Activated T-cell treated with anti-CD3 and anti-CD28 coated beads, Interleukin-2, amount 50 U/mL, for 1 hour (primary cell): ENCODE results near the gene MLKL.
A peak's percentile ranks its signal among the peaks of the same experiment; 100 is the strongest.
"Not testable (repeated sequence)": the region's sequence is repeated elsewhere in the genome, so short reads cannot be mapped to it uniquely, and the experiment has no call there.

ENCODE experiments used
- DNase-seq: peaks from one replicate; pipeline ENCODE4 v3.0.0-alpha.2; 2020

Gene MLKL

DNA sequence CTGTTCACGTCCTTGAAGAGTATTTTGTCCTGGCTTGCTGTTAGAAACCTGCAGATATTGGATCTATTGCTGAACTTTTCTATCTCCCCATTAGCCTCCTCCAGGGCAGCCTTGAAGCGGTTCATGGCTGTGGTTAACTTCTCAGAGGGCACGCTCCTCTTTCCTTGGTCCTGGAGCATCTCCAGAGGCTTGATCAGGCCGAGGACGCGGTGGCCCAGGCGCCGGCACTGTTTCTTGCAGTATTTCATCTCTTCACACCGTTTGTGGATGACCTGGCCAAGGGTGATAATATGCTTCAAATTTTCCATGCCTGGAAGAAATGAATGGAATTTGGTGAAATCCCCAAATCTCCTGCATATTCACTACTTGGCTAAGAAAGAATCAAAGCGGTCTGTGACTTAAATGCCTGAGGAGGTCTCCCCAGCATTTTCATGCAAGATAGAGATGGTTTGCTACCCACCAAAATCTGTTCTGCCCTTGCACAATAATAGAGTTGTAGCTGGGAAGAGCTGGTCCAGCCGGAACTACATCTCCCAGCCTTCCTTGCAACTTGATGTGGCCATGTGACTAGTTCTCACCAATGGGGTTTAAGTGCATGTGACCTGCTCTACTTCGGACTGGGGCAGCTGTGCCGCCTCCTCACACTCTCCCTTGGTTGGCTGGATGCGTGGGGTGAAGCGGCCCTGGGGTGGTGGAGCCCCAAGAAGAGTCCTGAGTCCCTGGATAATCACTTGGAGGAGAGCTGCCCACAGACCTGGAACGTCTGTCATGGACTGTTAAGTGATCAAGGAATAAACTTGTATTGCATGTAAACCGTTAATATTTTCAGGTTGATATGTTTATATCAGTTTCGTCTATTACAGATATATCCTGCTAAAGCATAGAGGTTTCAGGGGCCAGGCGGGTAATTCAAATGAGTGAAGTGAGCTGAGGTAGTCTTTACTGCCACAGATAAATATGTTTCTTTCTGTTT is 4.9 kb downstream of the MLKL start:
- peak; percentile 54 for DNase-seq

DNA sequence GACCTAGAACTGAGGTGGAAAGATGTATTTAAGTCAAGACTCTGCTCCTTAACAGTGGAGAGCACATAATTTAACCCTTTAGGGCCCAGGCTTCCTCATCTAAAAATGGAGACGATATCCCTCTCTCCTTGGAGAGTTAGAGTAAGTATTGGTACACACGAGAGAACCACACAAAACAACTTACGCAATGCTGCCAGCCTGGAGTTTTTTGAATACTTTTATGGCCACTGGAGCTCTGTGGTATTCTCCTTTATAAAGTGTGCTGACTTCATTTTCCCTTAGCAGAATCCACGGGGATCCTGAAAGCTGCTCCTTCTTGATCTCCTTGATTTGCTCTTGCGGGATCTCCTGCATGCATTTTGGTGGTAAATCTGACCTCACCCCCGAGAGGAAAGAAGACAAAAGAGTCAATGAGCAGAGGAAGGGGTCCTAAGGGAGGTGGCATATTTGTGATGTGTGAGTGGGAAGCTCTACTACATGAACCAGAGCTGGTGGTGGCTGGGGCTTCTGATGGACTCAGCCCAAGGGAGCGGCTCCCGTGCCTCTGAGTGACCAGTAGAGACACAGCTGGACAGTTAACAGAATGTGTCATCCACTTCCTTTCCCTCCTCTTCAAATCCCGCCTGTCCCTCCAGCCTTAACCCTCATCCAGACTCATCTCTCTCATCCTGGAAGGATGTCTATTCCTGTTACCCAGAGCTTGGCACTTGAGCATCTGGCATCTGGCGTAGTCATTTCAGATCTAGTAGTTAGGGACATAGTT is 9.4 kb downstream of the MLKL start:
- no peak for DNase-seq

DNA sequence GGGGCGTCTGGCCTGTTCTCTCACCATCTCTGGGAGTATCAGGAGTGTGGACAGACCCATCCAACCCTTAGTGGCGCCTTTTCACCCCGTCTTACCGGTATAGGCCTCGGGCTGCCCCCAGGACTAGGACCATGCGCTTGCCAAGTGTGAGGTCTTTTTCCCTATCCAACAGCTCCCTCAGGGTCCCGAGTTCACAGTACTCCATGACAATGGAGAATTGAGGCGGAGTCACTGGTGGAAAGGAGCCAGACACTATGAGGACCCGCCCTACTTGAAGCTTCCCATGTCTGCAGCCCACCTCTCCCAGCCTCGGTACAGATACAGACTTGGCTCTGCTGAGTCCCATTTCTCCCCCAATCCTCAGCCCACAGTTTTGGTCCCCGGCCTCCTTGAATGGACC is 18.1 kb downstream of the MLKL start:
- no peak for DNase-seq

- no peak for DNase-seq
Observed at GRCh38 chr16:74680681-74681080, 20.0 kb downstream of the MLKL start.

DNA sequence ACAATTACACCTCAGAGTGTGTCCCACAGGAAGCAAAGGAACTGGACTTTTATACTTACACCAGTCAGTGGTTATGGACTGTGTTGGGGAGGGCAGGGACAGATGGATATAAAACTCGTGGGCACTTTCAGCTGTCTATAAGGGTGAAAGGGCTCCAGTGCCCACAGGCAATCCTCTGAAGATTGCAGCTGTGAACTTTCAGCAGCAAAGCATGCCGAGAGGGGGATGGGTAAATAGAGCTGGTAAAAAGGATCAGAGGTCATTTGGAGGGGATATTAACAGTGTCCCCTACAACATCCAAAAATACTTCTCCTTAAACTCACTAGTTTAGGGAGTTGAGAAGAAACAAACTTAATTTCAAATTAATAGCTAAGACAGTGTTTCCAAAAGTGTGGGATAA is 20.7 kb downstream of the MLKL start:
- no peak for DNase-seq

GRCh38 chr16:74677868-74678267 is 22.8 kb downstream of the MLKL start:
- no peak for DNase-seq

DNA sequence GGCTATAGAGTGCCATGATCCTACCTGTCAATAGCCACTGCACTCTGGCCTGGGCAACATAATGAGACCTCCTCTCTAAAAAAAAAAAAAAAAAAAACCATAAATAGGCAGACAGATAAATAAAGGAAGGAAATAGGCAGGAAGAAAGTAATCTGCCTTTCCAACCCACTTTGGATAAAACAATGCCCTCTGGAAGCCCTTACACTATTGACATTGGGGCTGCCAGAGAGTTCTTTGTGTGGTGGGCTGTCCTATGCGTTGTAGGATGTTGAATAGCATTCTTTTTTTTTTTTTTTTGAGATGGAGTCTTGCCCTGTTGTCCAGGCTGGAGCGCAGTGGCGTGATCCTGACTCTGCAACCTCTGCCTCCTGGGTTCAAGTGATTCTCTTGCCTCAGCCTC is 26.8 kb downstream of the MLKL start:
- no peak for DNase-seq

GRCh38 chr16:74668877-74669276 is 31.8 kb downstream of the MLKL start:
- not testable (repeated sequence) for DNase-seq

GRCh38 chr16:74667255-74667700 is 33.4 kb downstream of the MLKL start:
- peak; percentile 39 for DNase-seq

- peak; percentile 90 for DNase-seq
Observed at GRCh38 chr16:74666425-74667254, 34.0 kb downstream of the MLKL start, which contains the start of gene RFWD3. Gene RFWD3, minus strand, starts transcription at chr16:74666877. Its CDS starts 5,428 bp downstream, at chr16:74661449.

- no peak for DNase-seq
Observed at GRCh38 chr16:74666010-74666421, 34.6 kb downstream of the MLKL start.

DNA sequence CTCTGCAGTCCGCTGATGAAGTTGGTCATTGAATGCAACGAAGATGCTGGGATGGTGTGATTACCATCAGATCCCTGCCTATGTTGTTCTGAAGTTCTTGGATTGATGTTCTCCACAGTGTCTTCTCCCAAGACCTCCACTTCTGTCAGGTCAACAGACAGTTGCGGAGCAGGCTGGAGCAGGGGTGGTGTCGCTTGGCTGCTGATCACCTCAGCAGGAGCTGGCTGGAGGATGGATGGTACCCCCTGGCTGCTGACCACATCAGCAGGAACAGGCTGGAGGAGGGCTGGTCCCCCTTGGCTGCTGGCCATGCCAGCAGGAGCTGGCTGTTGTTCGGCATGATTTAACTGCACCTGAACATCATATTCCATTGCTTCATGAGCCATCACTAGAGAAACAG is 39.6 kb downstream of the MLKL start:
- DNase-seq: no peak

DNA sequence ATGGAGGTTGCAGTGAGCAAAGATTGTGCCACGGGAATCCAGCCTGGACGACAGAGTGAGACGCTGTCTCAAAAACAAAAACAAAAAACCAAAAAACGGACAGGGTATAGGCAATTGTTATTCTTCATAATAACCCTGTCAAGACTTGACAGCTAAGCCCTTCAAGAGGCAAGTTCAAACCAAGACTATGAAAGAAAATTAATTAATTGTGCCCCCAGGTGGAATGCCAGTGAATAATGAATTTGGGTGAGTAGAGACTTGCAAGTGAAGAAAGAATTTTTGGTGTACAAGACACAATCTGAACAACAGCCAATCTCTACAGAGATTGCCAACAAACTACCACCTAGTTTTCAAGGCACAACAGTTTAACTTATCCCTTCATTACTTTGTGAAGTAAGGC is 40.3 kb downstream of the MLKL start:
- DNase-seq: no peak

DNA sequence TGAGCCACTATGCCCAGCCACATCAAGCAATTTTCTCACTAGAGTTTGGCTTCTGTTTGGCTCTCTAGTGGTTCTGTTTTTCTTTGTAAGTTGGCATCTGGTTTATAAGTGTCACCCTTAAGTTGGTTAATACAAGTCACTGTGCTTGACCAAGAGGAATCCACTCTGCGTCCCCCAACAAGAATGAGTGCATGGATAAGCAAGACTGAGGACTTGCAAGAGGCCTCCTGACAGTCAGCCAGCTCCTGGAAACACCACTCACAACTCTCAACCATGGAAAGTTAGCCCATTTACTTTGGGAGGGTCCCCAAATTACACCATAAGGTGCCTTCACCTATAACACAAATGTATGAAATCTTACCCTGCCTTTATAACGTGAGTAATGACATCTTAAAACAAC is 41.6 kb downstream of the MLKL start:
- DNase-seq: no peak

GRCh38 chr16:74657870-74658642 is 42.6 kb downstream of the MLKL start:
- no peak for DNase-seq

- DNase-seq: no peak
Observed at GRCh38 chr16:74654536-74655050, 46.1 kb downstream of the MLKL start.

DNA sequence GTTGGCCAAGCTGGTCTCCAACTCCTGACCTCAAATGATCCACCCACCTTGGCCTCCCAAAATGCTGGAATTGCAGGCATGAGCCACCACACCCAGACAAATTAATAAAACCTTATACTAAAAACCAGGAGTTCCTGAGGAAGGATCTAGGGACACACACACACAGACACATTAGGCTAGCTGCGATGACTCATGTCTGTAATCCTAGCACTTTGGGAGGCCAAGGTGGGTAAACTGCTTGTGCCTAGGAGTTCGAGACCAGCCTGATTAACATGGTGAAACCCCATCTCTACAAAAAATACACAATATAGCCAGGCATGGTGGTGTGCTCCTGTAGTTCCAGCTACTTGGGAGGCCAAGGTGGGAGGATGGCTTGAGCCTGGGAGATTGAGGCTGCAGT is 47.8 kb downstream of the MLKL start:
- not testable (repeated sequence) for DNase-seq

- DNase-seq: no peak
Observed at GRCh38 chr16:74652249-74652648, 48.4 kb downstream of the MLKL start.

GRCh38 chr16:74651841-74652240 is 48.8 kb downstream of the MLKL start:
- no peak for DNase-seq

- DNase-seq: no peak
Observed at GRCh38 chr16:74650966-74651567, 49.6 kb downstream of the MLKL start.

GRCh38 chr16:74649839-74650504 is 50.7 kb downstream of the MLKL start:
- DNase-seq: no peak
